ENCODE results near the gene NOP16. TPM values are rescaled to one million over a fixed set of nuclear protein-coding genes. Genes with fewer than 3 reads are reported as not detected.

Gene NOP16
- polyA plus RNA-seq, 5 donors = 24.0 to 36.8 (median 33.2) TPM

- DNase-seq = no peak
Measured at GRCh38 chr5:176389135-176390123, 1.0 kb upstream of the NOP16 start.

- DNase-seq = no peak
Measured at GRCh38 chr5:176388003-176388443, 375 bp downstream of the NOP16 start.

- DNase-seq = no peak
Measured at GRCh38 chr5:176387384-176387925, 943 bp downstream of the NOP16 start.

- no peak for DNase-seq
Measured at GRCh38 chr5:176386491-176386890, 1.9 kb downstream of the NOP16 start.

- no peak for DNase-seq
Measured at GRCh38 chr5:176384991-176385390, 3.4 kb downstream of the NOP16 start.

GRCh38 chr5:176384366-176384930 is 4.0 kb downstream of the NOP16 start:
- no peak for DNase-seq

- DNase-seq = no peak
Measured at GRCh38 chr5:176383961-176384360, 4.4 kb downstream of the NOP16 start.

- DNase-seq = no peak
Measured at GRCh38 chr5:176383248-176383905, 5.0 kb downstream of the NOP16 start.

GRCh38 chr5:176382721-176383120 is 5.7 kb downstream of the NOP16 start:
- DNase-seq = no peak

GRCh38 chr5:176381979-176382378 is 6.4 kb downstream of the NOP16 start:
- no peak for DNase-seq

- DNase-seq = no peak
Measured at GRCh38 chr5:176381423-176381822, 7.0 kb downstream of the NOP16 start.

GRCh38 chr5:176379881-176380280 is 8.5 kb downstream of the NOP16 start:
- no peak for DNase-seq

GRCh38 chr5:176373100-176373818 is 15.1 kb downstream of the NOP16 start:
- peak in 1 of 2 donors; percentile 33 for DNase-seq

- DNase-seq = no peak
Measured at GRCh38 chr5:176371621-176372539, 16.5 kb downstream of the NOP16 start.

GRCh38 chr5:176369934-176370711 is 18.3 kb downstream of the NOP16 start:
- DNase-seq = no peak

GRCh38 chr5:176368726-176369125 is 19.7 kb downstream of the NOP16 start:
- no peak for DNase-seq

GRCh38 chr5:176366232-176366894 is 22.0 kb downstream of the NOP16 start:
- DNase-seq = no peak

- DNase-seq = peak; percentile 19 to 49
Measured at GRCh38 chr5:176365351-176366231, 22.8 kb downstream of the NOP16 start, which contains the start of gene ARL10. Gene ARL10, plus strand, starts transcription at chr5:176365487. Its CDS starts 77 bp downstream, at chr5:176365564.
